ENCODE measurements around the gene CCSER1.

DNA sequence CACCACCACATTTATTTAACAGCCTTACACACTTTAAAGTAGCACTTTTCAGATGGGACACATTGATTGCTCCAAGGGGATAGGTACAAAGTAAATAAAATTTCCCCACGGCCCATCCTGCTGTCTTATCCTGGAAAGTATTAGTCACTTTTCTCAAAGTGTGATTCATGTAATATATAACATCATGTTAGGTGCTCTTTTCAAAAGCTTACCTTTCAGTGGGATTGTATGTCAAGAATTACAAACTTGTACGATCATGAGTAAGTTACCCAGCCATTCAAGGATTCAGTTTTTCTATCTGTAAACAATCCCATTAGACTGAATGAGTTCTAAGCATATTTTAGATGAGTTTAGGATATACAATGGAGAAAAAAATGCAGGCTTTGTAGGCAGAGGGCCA, 1300.0 kb downstream of the CCSER1 start:
- TF ChIP-seq, protein P1, sequence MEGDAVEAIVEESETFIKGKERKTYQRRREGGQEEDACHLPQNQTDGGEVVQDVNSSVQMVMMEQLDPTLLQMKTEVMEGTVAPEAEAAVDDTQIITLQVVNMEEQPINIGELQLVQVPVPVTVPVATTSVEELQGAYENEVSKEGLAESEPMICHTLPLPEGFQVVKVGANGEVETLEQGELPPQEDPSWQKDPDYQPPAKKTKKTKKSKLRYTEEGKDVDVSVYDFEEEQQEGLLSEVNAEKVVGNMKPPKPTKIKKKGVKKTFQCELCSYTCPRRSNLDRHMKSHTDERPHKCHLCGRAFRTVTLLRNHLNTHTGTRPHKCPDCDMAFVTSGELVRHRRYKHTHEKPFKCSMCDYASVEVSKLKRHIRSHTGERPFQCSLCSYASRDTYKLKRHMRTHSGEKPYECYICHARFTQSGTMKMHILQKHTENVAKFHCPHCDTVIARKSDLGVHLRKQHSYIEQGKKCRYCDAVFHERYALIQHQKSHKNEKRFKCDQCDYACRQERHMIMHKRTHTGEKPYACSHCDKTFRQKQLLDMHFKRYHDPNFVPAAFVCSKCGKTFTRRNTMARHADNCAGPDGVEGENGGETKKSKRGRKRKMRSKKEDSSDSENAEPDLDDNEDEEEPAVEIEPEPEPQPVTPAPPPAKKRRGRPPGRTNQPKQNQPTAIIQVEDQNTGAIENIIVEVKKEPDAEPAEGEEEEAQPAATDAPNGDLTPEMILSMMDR (IDR thresholded peaks at IDR 0.05; ENCODE audit: poor library complexity), result no peak
- TF ChIP-seq EZH2phosphoT487 (IDR thresholded peaks at IDR 0.05; ENCODE audit: low read depth, severe bottlenecking, unreplicated experiment) (no peak), EZH2 (IDR thresholded peaks at IDR 0.05; ENCODE audit: borderline replicate concordance) (no peak)

Data from hepatocyte (in vitro differentiated cells).